ENCODE data around the gene RGCC. TPM values are rescaled to one million over a fixed set of nuclear protein-coding genes. Genes with fewer than 3 reads are reported as not detected.

RGCC gene
- total and polyA plus RNA-seq, 2 of the 4 experiments (the other 2 are of a cell fraction) = 7.5 to 7.6 TPM

DNA sequence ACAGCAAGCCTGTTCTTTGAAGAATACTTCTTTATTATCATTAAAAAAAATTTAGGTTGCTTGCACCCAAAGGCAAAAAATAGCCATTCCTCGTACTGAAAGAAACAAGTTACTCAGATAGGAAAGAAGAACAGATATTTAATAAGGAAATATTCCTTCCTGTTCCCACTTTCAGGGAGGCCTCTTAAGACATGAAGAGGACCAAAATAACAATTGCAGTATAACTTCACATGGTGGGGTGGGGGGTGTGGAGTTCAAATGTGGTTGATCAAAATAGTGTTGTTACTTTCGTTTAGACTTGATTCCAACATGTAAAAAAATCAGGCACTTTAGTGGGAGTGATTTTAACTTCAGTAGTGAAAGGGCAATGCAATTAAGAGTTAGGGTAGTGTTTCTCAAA is 3.6 kb downstream of the RGCC start:
- H3K79me1 ChIP-seq (ENCODE audit: low read depth in 1 of 2, low read length in 2 of 2) = peaks cover 14 to 53% of the 10 kb centered on the region in 2 experiments
- H2AK9ac ChIP-seq (replicated peaks; ENCODE audit: low read depth, low read length, poor library complexity) = no peak overlapping the region
- H3K9me1 ChIP-seq (ENCODE audit: insufficient read depth, low read length) = peaks cover 12% of the 10 kb centered on the region
- no peak overlapping the region for H2AK5ac ChIP-seq (ENCODE audit: low read depth, low read length)
- peaks cover 58% of the 10 kb centered on the region for H3K36me3 ChIP-seq (ENCODE audit: control insufficient read depth, insufficient read depth, low read length)
- H3K23ac ChIP-seq (ENCODE audit: low read depth, low read length) = no peak overlapping the region
- H2BK15ac ChIP-seq (ENCODE audit: low read depth, low read length) = no peak overlapping the region
- no peak overlapping the region for H4K91ac ChIP-seq (ENCODE audit: insufficient read depth, low read depth, low read length)
- no peak overlapping the region for H3K4ac ChIP-seq (ENCODE audit: low read depth, low read length)
- TF ChIP-seq, protein P1, sequence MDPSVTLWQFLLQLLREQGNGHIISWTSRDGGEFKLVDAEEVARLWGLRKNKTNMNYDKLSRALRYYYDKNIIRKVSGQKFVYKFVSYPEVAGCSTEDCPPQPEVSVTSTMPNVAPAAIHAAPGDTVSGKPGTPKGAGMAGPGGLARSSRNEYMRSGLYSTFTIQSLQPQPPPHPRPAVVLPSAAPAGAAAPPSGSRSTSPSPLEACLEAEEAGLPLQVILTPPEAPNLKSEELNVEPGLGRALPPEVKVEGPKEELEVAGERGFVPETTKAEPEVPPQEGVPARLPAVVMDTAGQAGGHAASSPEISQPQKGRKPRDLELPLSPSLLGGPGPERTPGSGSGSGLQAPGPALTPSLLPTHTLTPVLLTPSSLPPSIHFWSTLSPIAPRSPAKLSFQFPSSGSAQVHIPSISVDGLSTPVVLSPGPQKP (IDR thresholded peaks at IDR 0.05; ENCODE audit: borderline replicate concordance, low read depth, low read length) = no peak
- TF ChIP-seq RFX5 (IDR thresholded peaks at IDR 0.05; ENCODE audit: low read depth, low read length) (no peak), MAFK (IDR thresholded peaks at IDR 0.05; ENCODE audit: low read depth, low read length) (no peak), CEBPB (IDR thresholded peaks at IDR 0.05; ENCODE audit: low read depth, low read length) (no peak), POLR2A (IDR thresholded peaks at IDR 0.05; ENCODE audit: low read depth, low read length) (no peak), NFE2L2 (IDR thresholded peaks at IDR 0.05; ENCODE audit: low read depth, low read length) (no peak), SMC3 (IDR thresholded peaks at IDR 0.05; ENCODE audit: low read depth, low read length) (no peak), BHLHE40 (IDR thresholded peaks at IDR 0.05; ENCODE audit: low read depth, low read length) (no peak), CHD1 (IDR thresholded peaks at IDR 0.05; ENCODE audit: low read depth, low read length) (no peak), FOS (IDR thresholded peaks at IDR 0.05; ENCODE audit: low read depth, low read length) (no peak), MXI1 (IDR thresholded peaks at IDR 0.05; ENCODE audit: borderline replicate concordance, low read depth, low read length) (no peak), MAZ (IDR thresholded peaks at IDR 0.05; ENCODE audit: borderline replicate concordance, low read depth, low read length) (no peak), RCOR1 (IDR thresholded peaks at IDR 0.05; ENCODE audit: insufficient replicate concordance, low read length) (no peak), RAD21 (IDR thresholded peaks at IDR 0.05; ENCODE audit: low read length) (no peak)
- TF ChIP-seq, protein P2, sequence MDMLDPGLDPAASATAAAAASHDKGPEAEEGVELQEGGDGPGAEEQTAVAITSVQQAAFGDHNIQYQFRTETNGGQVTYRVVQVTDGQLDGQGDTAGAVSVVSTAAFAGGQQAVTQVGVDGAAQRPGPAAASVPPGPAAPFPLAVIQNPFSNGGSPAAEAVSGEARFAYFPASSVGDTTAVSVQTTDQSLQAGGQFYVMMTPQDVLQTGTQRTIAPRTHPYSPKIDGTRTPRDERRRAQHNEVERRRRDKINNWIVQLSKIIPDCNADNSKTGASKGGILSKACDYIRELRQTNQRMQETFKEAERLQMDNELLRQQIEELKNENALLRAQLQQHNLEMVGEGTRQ (IDR thresholded peaks at IDR 0.05; ENCODE audit: low read depth, low read length) = no peak
- intact Hi-C loops (cut with micrococcal nuclease) = no loop called here
- H3K27ac ChIP-seq (ENCODE audit: insufficient read depth, low read length) = no peak overlapping the region
- no peak overlapping the region for H3K14ac ChIP-seq (replicated peaks; ENCODE audit: low read depth, low read length)
- H2BK120ac ChIP-seq (ENCODE audit: low read depth, low read length) = no peak overlapping the region
- DNase-seq (no peak), ATAC-seq (ENCODE audit: low read depth) (no peak)
- H4K20me1 ChIP-seq (ENCODE audit: insufficient read depth, low read length) = peaks cover 45% of the 10 kb centered on the region
- ChIA-PET CTCF (interaction anchor here (1.0 to 1.2 kb wide), 2 partner anchors 153 to 174 kb away, joined by 3 to 6 read pairs; no protein-coding TSS in a partner anchor), POLR2A (ENCODE audit: unreplicated experiment) (no interaction called here)
- H3K56ac ChIP-seq (ENCODE audit: extremely low read depth, insufficient read depth, low read length) = no peak overlapping the region
- H3K4me3 ChIP-seq (ENCODE audit: insufficient read depth, low read depth, low read length) = no peak overlapping the region
- no peak overlapping the region for H4K8ac ChIP-seq (ENCODE audit: low read depth in 2 of 2, low read length in 2 of 2)
- H3K9ac ChIP-seq (ENCODE audit: low read depth, low read length) = no peak overlapping the region
- dilution Hi-C loops (cut with HindIII; ENCODE audit: low sequenced_read_pairs, unreplicated experiment) = no loop called here
- no peak overlapping the region for H3K18ac ChIP-seq (ENCODE audit: low read depth, low read length)
- H2BK5ac ChIP-seq (ENCODE audit: low read depth, low read length, poor library complexity, severe bottlenecking) = no peak overlapping the region
- peaks cover 7% of the 10 kb centered on the region; the same call in 1 of the 2 replicates for H3K27me3 ChIP-seq (ENCODE audit: control insufficient read depth, insufficient read depth, low read length)
- H3K4me2 ChIP-seq (ENCODE audit: low read depth, low read length) = no peak overlapping the region; the same call in 1 of the 2 replicates
- no peak overlapping the region for H2BK20ac ChIP-seq (ENCODE audit: low read depth, low read length)
- peaks cover 21% of the 10 kb centered on the region for H3K4me1 ChIP-seq (ENCODE audit: control insufficient read depth, insufficient read depth, low read length)
- no peaks in the 10 kb centered on the region for H3K9me3 ChIP-seq (ENCODE audit: control insufficient read depth, insufficient read depth, low read length)
- no CpG with 5 or more reads among the region's 2 CpGs for WGBS, 2 experiments (ENCODE audit: extremely low coverage in 2 of 2, insufficient read length in 1 of 2)
- no peak overlapping the region for H2AFZ ChIP-seq (replicated peaks; ENCODE audit: low read length, poor library complexity)
- in situ Hi-C loops (cut with MboI; ENCODE audit: low sequenced_read_pairs) = loop anchor here (25.0 kb wide), 1 partner anchor 176 kb away; no protein-coding TSS in a partner anchor
- no TSS peak for BruUV-seq (replicated peaks)
- H4K5ac ChIP-seq (ENCODE audit: low read depth, low read length) = no peak overlapping the region
